ENCODE results near the gene GPR137B. TPM values are rescaled to one million over a fixed set of nuclear protein-coding genes. Genes with fewer than 3 reads are reported as not detected.

Gene GPR137B
- total and polyA plus RNA-seq, 4 donors, result 2.2 to 8.6 (median 5.3) TPM

GRCh38 chr1:236103059-236103458 is 39.3 kb upstream of the GPR137B start:
- 25% methylated on average over 7 of the region's 7 CpGs for WGBS
- H3K27me3 ChIP-seq (ENCODE audit: control insufficient read depth in 4 of 4, insufficient read depth in 4 of 4, low read length in 3 of 4), result no peaks in the 10 kb centered on the region
- no peak overlapping the region for H3K27ac ChIP-seq (ENCODE audit: low read depth in 1 of 2, low read length in 2 of 2)
- H3K9me3 ChIP-seq (ENCODE audit: control insufficient read depth in 4 of 4, low read length in 3 of 4), result no peaks in the 10 kb centered on the region
- peaks cover 0 to 3% (median 2%) of the 10 kb centered on the region in 4 donors for H3K4me1 ChIP-seq (ENCODE audit: control insufficient read depth in 4 of 4, insufficient read depth in 4 of 4, low read length in 3 of 4)
- TF ChIP-seq CTCF (IDR thresholded peaks at IDR 0.05; ENCODE audit: low read depth, low read length, missing input control), result no peak
- no peak for TF ChIP-seq FOXA2 (IDR thresholded peaks at IDR 0.05)
- TF ChIP-seq RAD21 (IDR thresholded peaks at IDR 0.05), result no peak
- no peak for TF ChIP-seq ATF3 (IDR thresholded peaks at IDR 0.05)
- no peak for TF ChIP-seq FOXA1 (IDR thresholded peaks at IDR 0.05)
- TF ChIP-seq EGR1 (IDR thresholded peaks at IDR 0.05; ENCODE audit: low read depth in 2 of 2), result no peak
- no peak for TF ChIP-seq SP1 (IDR thresholded peaks at IDR 0.05)
- TF ChIP-seq NR2F2 (IDR thresholded peaks at IDR 0.05), result no peak
- no peak for TF ChIP-seq YY1 (IDR thresholded peaks at IDR 0.05)
- no peak for TF ChIP-seq HNF4G (IDR thresholded peaks at IDR 0.05)
- no peak for TF ChIP-seq MAX (IDR thresholded peaks at IDR 0.05)
- TF ChIP-seq ZBTB33 (IDR thresholded peaks at IDR 0.05), result no peak
- no peak for TF ChIP-seq HNF4A (conservative IDR thresholded peaks at IDR 0.05)
- TF ChIP-seq TAF1 (conservative IDR thresholded peaks at IDR 0.05), result no peak
- TF ChIP-seq REST (IDR thresholded peaks at IDR 0.05), result no peak
- no peak for TF ChIP-seq JUND (IDR thresholded peaks at IDR 0.05)
- TF ChIP-seq GABPA (IDR thresholded peaks at IDR 0.05 in 1 of 2, conservative IDR thresholded peaks at IDR 0.05 in 1 of 2), result no peak
- TF ChIP-seq RXRA (IDR thresholded peaks at IDR 0.05), result no peak
- H3K36me3 ChIP-seq (ENCODE audit: control insufficient read depth in 4 of 4, insufficient read depth in 3 of 4, low read depth in 1 of 4, low read length in 3 of 4), result no peaks in the 10 kb centered on the region
- H3K9ac ChIP-seq (ENCODE audit: low read depth in 1 of 2, low read length in 2 of 2), result no peak overlapping the region
- no peak overlapping the region for H3K4me3 ChIP-seq (ENCODE audit: low read depth in 1 of 3, low read length in 3 of 3)
- DNase-seq (ENCODE audit: low spot score), result no peak
